HepG2 (cell line): ENCODE measurements around the gene NOXA1. TPM values are rescaled to one million over a fixed set of nuclear protein-coding genes. Genes with fewer than 3 reads are reported as not detected.
A peak's percentile ranks its signal among the peaks of the same experiment; 100 is the strongest.

Experiments used
- ATF2 ChIP-seq: sonication (generic); formaldehyde crosslinking; IDR thresholded peaks from 2 replicates; pipeline ENCODE4 v1.4.0; 2020; ENCODE audit warnings: missing genetic modification reagents
- BCLAF1 ChIP-seq: fragments of 450-650 bp; IDR thresholded peaks from 2 replicates; pipeline ENCODE4 v1.6.1; 2017; ENCODE audit warnings: mild to moderate bottlenecking
- EZH2 ChIP-seq: conservative IDR thresholded peaks from 2 replicates; pipeline ENCODE4 v1.6.1; 2012; ENCODE audit warnings: mild to moderate bottlenecking, low read depth, low read length, moderate library complexity
- HOXA9 ChIP-seq: sonication (generic); formaldehyde crosslinking; IDR thresholded peaks from 2 replicates; pipeline ENCODE4 v1.8.1; 2022; ENCODE audit warnings: missing genetic modification reagents, mild to moderate bottlenecking, moderate library complexity, borderline replicate concordance
- MTF1 ChIP-seq: sonication (generic); formaldehyde crosslinking; IDR thresholded peaks from 2 replicates; pipeline ENCODE4 v1.5.0; 2020; ENCODE audit warnings: missing genetic modification reagents
- POLR2AphosphoS5 ChIP-seq: IDR thresholded peaks from 2 replicates; pipeline ENCODE4 v1.6.1; 2012; ENCODE audit warnings: low read depth, low read length
- SNAPC2 ChIP-seq: sonication (generic); formaldehyde crosslinking; IDR thresholded peaks from 2 replicates; pipeline ENCODE4 v1.8.1; 2022; ENCODE audit warnings: mild to moderate bottlenecking, missing genetic modification reagents
- TCF7 ChIP-seq: sonication (generic); IDR thresholded peaks from 2 replicates; pipeline ENCODE4 v1.6.1; 2016; ENCODE audit warnings: antibody characterized with exemption, low read depth
- USF2 ChIP-seq, 2 experiments: sonication (generic) in 1 of 2; formaldehyde crosslinking in 1 of 2; IDR thresholded peaks; 2 replicates each; pipeline versions ENCODE4 v1.5.1 to v1.6.1; 2011 to 2020; ENCODE audit warnings: borderline replicate concordance in 1 of 2, low read depth in 1 of 2, low read length in 1 of 2, mild to moderate bottlenecking in 1 of 2, missing genetic modification reagents in 1 of 2, moderate library complexity in 1 of 2
- ZBTB1 ChIP-seq: sonication (generic); formaldehyde crosslinking; IDR thresholded peaks from 2 replicates; pipeline ENCODE4 v1.4.0; 2020; ENCODE audit warnings: missing genetic modification reagents, borderline replicate concordance
- ZBTB2 ChIP-seq: sonication (generic); formaldehyde crosslinking; IDR thresholded peaks from 2 replicates; pipeline ENCODE4 v1.8.0; 2022; ENCODE audit warnings: low read depth, missing genetic modification reagents
- ZFP82 ChIP-seq: sonication (generic); formaldehyde crosslinking; IDR thresholded peaks from 2 replicates; pipeline ENCODE4 v1.5.1; 2020; ENCODE audit warnings: mild to moderate bottlenecking, missing genetic modification reagents, borderline replicate concordance
- ZNF207 ChIP-seq: fragments of 450-650 bp; IDR thresholded peaks from 2 replicates; pipeline ENCODE4 v1.6.1; 2016; ENCODE audit warnings: antibody characterized with exemption, borderline replicate concordance
- ZNF280D ChIP-seq: sonication (generic); formaldehyde crosslinking; IDR thresholded peaks from 2 replicates; pipeline ENCODE4 v1.5.1; 2020; ENCODE audit warnings: mild to moderate bottlenecking, missing genetic modification reagents
- ZNF326 ChIP-seq: sonication (generic); formaldehyde crosslinking; IDR thresholded peaks from 2 replicates; pipeline ENCODE4 v1.4.0; 2020; ENCODE audit warnings: missing genetic modification reagents, borderline replicate concordance
- ZNF451 ChIP-seq: sonication (generic); formaldehyde crosslinking; IDR thresholded peaks from 2 replicates; pipeline ENCODE4 v1.5.0; 2020; ENCODE audit warnings: mild to moderate bottlenecking, missing genetic modification reagents
- polyA plus RNA-seq, 8 experiments: library from polyadenylated mRNA; depleted of rRNA in 3 of 8; stranded (reverse) in 7 of 8; unstranded in 1 of 8; fragments of >200 nt; fragmentation: Illumina TruSeq in 4 of 8; extraction: Trizol in 4 of 8; gene quantifications; 2 replicates each; pipeline versions ENCODE4 v1.2.1 to v1.2.3, GENCODE V29; 2011 to 2016; ENCODE audit warnings: low read depth in 4 of 8, missing spikeins in 1 of 8, mixed read lengths in 1 of 8; ENCODE audit not compliant: insufficient read depth in 1 of 8
- total RNA-seq, 5 experiments: library from RNA; depleted of rRNA; stranded (reverse); fragments of >200 nt; fragmentation: Illumina TruSeq; extraction: Trizol; gene quantifications; 2 replicates each; pipeline ENCODE4 v1.2.3, GENCODE V29; 2016; ENCODE audit warnings: low read depth in 1 of 5

Gene NOXA1
- total and polyA plus RNA-seq, 2 of the 13 experiments (the other 11 are each of a cell fraction or from before 2014, with no cell fraction given), result 0.78 to 1.2 TPM

- no peak for TF ChIP-seq EZH2
- TF ChIP-seq ATF2 (CRISPR knock-in tag), result no peak
- TF ChIP-seq ZNF207, result no peak
- TF ChIP-seq BCLAF1, result no peak
- TF ChIP-seq ZNF326 (CRISPR knock-in tag), result peak; percentile 78
- 0 out of 2 replicates have a peak, but pooled peaks have one; percentile 31 for TF ChIP-seq ZNF451 (CRISPR knock-in tag)
- TF ChIP-seq ZBTB2 (CRISPR knock-in tag), result no peak
- no peak for TF ChIP-seq SNAPC2 (CRISPR knock-in tag)
- TF ChIP-seq HOXA9 (CRISPR knock-in tag), result no peak
- no peak for TF ChIP-seq USF2 (IDR thresholded peaks at IDR 0.05; ENCODE audit: low read depth, low read length)
- TF ChIP-seq USF2 (CRISPR knock-in tag; IDR thresholded peaks at IDR 0.05; ENCODE audit: borderline replicate concordance), result no peak
- no peak for TF ChIP-seq ZFP82
- no peak for TF ChIP-seq TCF7
- 0 out of 2 replicates have a peak, but pooled peaks have one; percentile 31 for TF ChIP-seq POLR2AphosphoS5
- TF ChIP-seq ZNF280D (CRISPR knock-in tag), result no peak
- no peak for TF ChIP-seq ZBTB1 (CRISPR knock-in tag)
- no peak for TF ChIP-seq MTF1 (CRISPR knock-in tag)
Observed at GRCh38 chr9:137446851-137447471, 23.8 kb downstream of the NOXA1 start (continued).
